Measurements from ENCODE around the gene FCN2. TPM values are rescaled to one million over a fixed set of nuclear protein-coding genes. Genes with fewer than 3 reads are reported as not detected.

The FCN2 gene
- total and polyA plus RNA-seq, 2 of the 13 experiments (the other 11 are each of a cell fraction or from before 2014, with no cell fraction given) = not detected

- intact Hi-C loops (cut with micrococcal nuclease; ENCODE audit: unreplicated experiment) (no loop called here), in situ Hi-C loops (cut with HindIII; ENCODE audit: extremely low pct_ligation_motif_present, low pct_unique_long_range_greater_than_20kb) (no loop called here)
- Histone ChIP-seq H3K36me3 (replicated peaks in 1 of 2; ENCODE audit: control insufficient read depth in 1 of 2, insufficient read depth in 2 of 2, low read length in 2 of 2) (no peaks in the 10 kb centered on the region), H4K20me1 (ENCODE audit: insufficient read depth, low read length) (0 out of 2 replicates have a peak, but pooled peaks cover under 1% of the 10 kb centered on the region), H3K4me1 (ENCODE audit: insufficient read depth, low read length) (no peaks in the 10 kb centered on the region), H2AFZ (ENCODE audit: low read length) (no peak overlapping the region), H3K79me2 (ENCODE audit: insufficient read depth, low read length) (no peaks in the 10 kb centered on the region), H3K27me3 (ENCODE audit: control insufficient read depth in 1 of 2, insufficient read depth in 2 of 2, low read length in 2 of 2) (peaks cover 16 to 89% of the 10 kb centered on the region in 2 experiments), H3K9me3 (ENCODE audit: low read length) (no peaks in the 10 kb centered on the region), H3K4me3 (replicated peaks in 1 of 3; ENCODE audit: insufficient read depth in 1 of 3, low read depth in 2 of 3, low read length in 3 of 3) (no peak overlapping the region), H3K27ac (ENCODE audit: extremely low read length, insufficient read depth, low read length) (no peak overlapping the region), H3K9ac (ENCODE audit: insufficient read depth, low read depth, low read length) (no peak overlapping the region), H3K4me2 (ENCODE audit: low read depth, low read length) (no peak overlapping the region)
- 33% methylated on average over 20 of the region's 27 CpGs for WGBS (ENCODE audit: low lambda C conversion rate)
- POLR2A ChIA-PET = no interaction called here
- ATAC-seq (no peak), FAIRE-seq (no peak), DNase-seq (ENCODE audit: low spot score) (no peak)
- CTCF ChIA-PET (ENCODE audit: low intra/inter-chr PET ratio, low total read pairs) = no interaction called here
- no peak for TF ChIP-seq HMG20A (CRISPR knock-in tag; IDR thresholded peaks at IDR 0.05; ENCODE audit: borderline replicate concordance)
- TF ChIP-seq ZNF44 (CRISPR knock-in tag; IDR thresholded peaks at IDR 0.05) = no peak
- no peak for TF ChIP-seq ZNF841 (CRISPR knock-in tag; IDR thresholded peaks at IDR 0.05; ENCODE audit: borderline replicate concordance)
- no peak for TF ChIP-seq ZNF282 (IDR thresholded peaks at IDR 0.05; ENCODE audit: partially characterized antibody)
- no peak for TF ChIP-seq IKZF4 (CRISPR knock-in tag; IDR thresholded peaks at IDR 0.05; ENCODE audit: borderline replicate concordance, low read depth, not compliant biosample characterization)
- TF ChIP-seq ZNF143 (CRISPR knock-in tag; IDR thresholded peaks at IDR 0.05) = no peak
- TF ChIP-seq GPBP1L1 (CRISPR knock-in tag; IDR thresholded peaks at IDR 0.05) = no peak
- no peak for TF ChIP-seq KDM5B (CRISPR knock-in tag; IDR thresholded peaks at IDR 0.05; ENCODE audit: borderline replicate concordance)
- no peak for TF ChIP-seq TP53 (CRISPR knock-in tag; conservative IDR thresholded peaks at IDR 0.05)
- no peak for TF ChIP-seq MAX (IDR thresholded peaks at IDR 0.05)
- BruUV-seq (replicated peaks) = no TSS peak
These were observed 55.2 kb downstream of the FCN2 start for GRCh38 chr9:134935701-134936345.

All from HepG2 (cell line).